GM23338 (cell line): ENCODE measurements around the gene SF3B4. TPM values are rescaled to one million over a fixed set of nuclear protein-coding genes. Genes with fewer than 3 reads are reported as not detected.

Source experiments
- ATAC-seq: fragments of 200-7000 bp; cut with Tn5 transposase; 3 replicates; pipeline ENCODE4 v1.9.1; 2020
- DNase-seq: peaks from one replicate; pipeline ENCODE4 v3.0.0-alpha.2; 2015; ENCODE audit warnings: low spot score
- H2AFZ ChIP-seq: fragments of 200-600 bp; sonication (generic); 2 replicates; pipeline ENCODE4 v1.8.0; 2016; ENCODE audit warnings: antibody characterized with exemption, mild to moderate bottlenecking, moderate library complexity
- H3F3A ChIP-seq: fragments of 200-600 bp; sonication (generic); replicated peaks from 2 replicates; pipeline ENCODE4 v1.8.0; 2017; ENCODE audit warnings: antibody characterized with exemption, mixed run types, low read depth
- H3K27ac ChIP-seq: fragments of 200-600 bp; sonication (generic); 2 replicates; pipeline ENCODE4 v1.6.1; 2016; ENCODE audit warnings: low read depth
- H3K27me3 ChIP-seq: fragments of 200-600 bp; sonication (generic); 2 replicates; pipeline ENCODE4 v1.8.0; 2016; ENCODE audit warnings: mild to moderate bottlenecking, mixed run types, moderate library complexity; ENCODE audit not compliant: insufficient read depth
- H3K36me3 ChIP-seq: fragments of 200-600 bp; sonication (generic); 2 replicates; pipeline ENCODE4 v1.8.0; 2016; ENCODE audit warnings: mild to moderate bottlenecking; ENCODE audit not compliant: insufficient read depth
- H3K4me1 ChIP-seq: fragments of 200-600 bp; sonication (generic); 2 replicates; pipeline ENCODE4 v1.8.0; 2016; ENCODE audit warnings: mild to moderate bottlenecking, moderate library complexity; ENCODE audit not compliant: insufficient read depth
- H3K4me2 ChIP-seq: fragments of 200-600 bp; sonication (generic); 2 replicates; pipeline ENCODE4 v1.7.1; 2017; ENCODE audit warnings: mixed run types
- H3K4me3 ChIP-seq: fragments of 200-600 bp; sonication (generic); 2 replicates; pipeline ENCODE4 v1.6.1; 2016; ENCODE audit warnings: mixed run types
- H3K79me2 ChIP-seq: fragments of 200-600 bp; sonication (generic); replicated peaks from 2 replicates; pipeline ENCODE4 v1.8.0; 2017; ENCODE audit warnings: mild to moderate bottlenecking; ENCODE audit not compliant: insufficient read depth
- H3K9me2 ChIP-seq: fragments of 200-600 bp; sonication (generic); 2 replicates; pipeline ENCODE4 v1.8.0; 2017; ENCODE audit not compliant: insufficient read depth
- H4K20me1 ChIP-seq: fragments of 200-600 bp; sonication (generic); replicated peaks from 2 replicates; pipeline ENCODE4 v1.8.0; 2017; ENCODE audit warnings: mild to moderate bottlenecking; ENCODE audit not compliant: insufficient read depth
- H3K27ac Mint-ChIP-seq: 2 replicates; pipeline ENCODE4 v1.8.0; 2020; ENCODE audit warnings: inconsistent platforms, mild to moderate bottlenecking, moderate library complexity, mixed read lengths
- H3K27me3 Mint-ChIP-seq: 3 replicates; pipeline ENCODE4 v1.8.0; 2022; ENCODE audit warnings: low read depth, mild to moderate bottlenecking, moderate library complexity, mixed read lengths, inconsistent platforms; ENCODE audit not compliant: insufficient read depth, poor library complexity
- H3K36me3 Mint-ChIP-seq: 3 replicates; pipeline ENCODE4 v1.8.0; 2021; ENCODE audit warnings: low read depth, mild to moderate bottlenecking, inconsistent platforms, moderate library complexity, mixed read lengths
- H3K4me1 Mint-ChIP-seq: 3 replicates; pipeline ENCODE4 v1.8.0; 2020; ENCODE audit warnings: mild to moderate bottlenecking, inconsistent platforms, mixed read lengths
- H3K4me3 Mint-ChIP-seq: 3 replicates; pipeline ENCODE4 v1.8.0; 2021; ENCODE audit warnings: moderate library complexity, mild to moderate bottlenecking, inconsistent platforms, mixed read lengths
- H3K9me3 Mint-ChIP-seq: 3 replicates; pipeline ENCODE4 v1.8.0; 2020; ENCODE audit warnings: moderate library complexity, mild to moderate bottlenecking, inconsistent platforms, mixed read lengths
- CREB1 ChIP-seq: fragments of 250-450 bp; sonication (Bioruptor Pico); IDR thresholded peaks from 2 replicates; pipeline ENCODE4 v1.5.0; 2020; ENCODE audit warnings: low read depth, mild to moderate bottlenecking, moderate library complexity
- CTCF ChIP-seq, 2 experiments: fragments of 200-600 bp in 1 of 2; sonication (generic) in 1 of 2; conservative IDR thresholded peaks; 2 replicates each; pipeline versions ENCODE4 v1.5.1 to v1.6.1; 2016 to 2017; ENCODE audit warnings: antibody characterized with exemption in 2 of 2, low read depth in 2 of 2, mild to moderate bottlenecking in 2 of 2, moderate library complexity in 1 of 2
- ETS1 ChIP-seq: IDR thresholded peaks from 2 replicates; pipeline ENCODE4 v1.6.1; 2016; ENCODE audit warnings: antibody characterized with exemption
- EZH2 ChIP-seq: fragments of 200-600 bp; sonication (generic); IDR thresholded peaks from one replicate; pipeline ENCODE4 v1.8.0; 2017; ENCODE audit warnings: antibody characterized with exemption, mild to moderate bottlenecking, low read depth; ENCODE audit not compliant: unreplicated experiment
- EZH2phosphoT487 ChIP-seq: fragments of 200-600 bp; sonication (generic); IDR thresholded peaks from one replicate; pipeline ENCODE4 v1.8.1; 2018; ENCODE audit warnings: antibody characterized with exemption; ENCODE audit not compliant: unreplicated experiment
- JUNB ChIP-seq: IDR thresholded peaks from one replicate; pipeline ENCODE4 v1.6.1; 2016; ENCODE audit warnings: antibody characterized with exemption; ENCODE audit not compliant: unreplicated experiment
- NANOG ChIP-seq: IDR thresholded peaks from 2 replicates; pipeline ENCODE4 v1.6.1; 2016; ENCODE audit warnings: antibody characterized with exemption, borderline replicate concordance
- POLR2AphosphoS5 ChIP-seq: IDR thresholded peaks from 2 replicates; pipeline ENCODE4 v1.6.1; 2016; ENCODE audit warnings: antibody characterized with exemption, low read depth
- REST ChIP-seq: IDR thresholded peaks from one replicate; pipeline ENCODE4 v1.6.1; 2018; ENCODE audit warnings: antibody characterized with exemption; ENCODE audit not compliant: unreplicated experiment
- STAT1 ChIP-seq: IDR thresholded peaks from one replicate; pipeline ENCODE4 v1.6.1; 2016; ENCODE audit warnings: antibody characterized with exemption; ENCODE audit not compliant: unreplicated experiment
- ZNF114 ChIP-seq: fragments of 250-450 bp; sonication (Bioruptor Pico); IDR thresholded peaks from 2 replicates; pipeline ENCODE4 v1.5.0; 2020; ENCODE audit warnings: mild to moderate bottlenecking, moderate library complexity
- ZNF331 ChIP-seq: fragments of 250-450 bp; sonication (Bioruptor Pico); IDR thresholded peaks from 2 replicates; pipeline ENCODE4 v1.5.0; 2020; ENCODE audit warnings: low read depth, mild to moderate bottlenecking, moderate library complexity
- ZNF462 ChIP-seq: fragments of 250-450 bp; sonication (Bioruptor Pico); IDR thresholded peaks from 2 replicates; pipeline ENCODE4 v1.5.0; 2020; ENCODE audit warnings: mild to moderate bottlenecking, moderate library complexity
- polyA plus RNA-seq: library from polyadenylated mRNA; unstranded; fragments of >200 nt; fragmentation: Nextera tagmentation; extraction: Ambion mirVana; gene quantifications from 2 replicates; pipeline ENCODE4 v1.2.1, GENCODE V29; 2016
- total RNA-seq: library from RNA; depleted of rRNA; stranded (reverse); fragments of >200 nt; shearing (Covaris generic); gene quantifications from 2 replicates; pipeline ENCODE4 v1.2.3, GENCODE V29; 2014

The SF3B4 gene
- total and polyA plus RNA-seq, 2 experiments from 2014 or later: 48.7 to 84.0 TPM

GRCh38 chr1:149899460-149900284 is 27.9 kb downstream of the SF3B4 start, which contains the start of gene BOLA1:
TSS of gene BOLA1 (plus strand) at chr1:149899568. CDS start at chr1:149900060, 492 bp downstream.
- Mint-ChIP-seq H3K36me3 (peaks cover 7% of the 10 kb centered on the region; the same call in 2 of the 3 replicates), H3K27me3 (peaks cover 19% of the 10 kb centered on the region), H3K9me3 (no peaks in the 10 kb centered on the region), H3K4me1 (peaks cover 20% of the 10 kb centered on the region), H3K4me3 (peak within 1 kb of the TSS; percentile 77), H3K27ac (peak within 1 kb of the TSS; percentile 92)
- TF ChIP-seq NANOG (no peak), ZNF331 (no peak), EZH2phosphoT487 (no peak), ETS1 (peak; percentile 98), CREB1 (peak; percentile 85), REST (peak; percentile 25), STAT1 (no peak), ZNF462 (CRISPR knock-in tag) (no peak), JUNB (no peak), ZNF114 (CRISPR knock-in tag) (no peak; the same call in 1 of the 2 replicates), EZH2 (no peak), POLR2AphosphoS5 (peak; percentile 84), CTCF (conservative IDR thresholded peaks at IDR 0.05; ENCODE audit: low read depth in 2 of 2) (no peak)
- Histone ChIP-seq H3K4me1 (peaks cover 4% of the 10 kb centered on the region; the same call in 1 of the 2 replicates), H3K4me3 (peak within 1 kb of the TSS; percentile 68), H3K4me2 (peak within 1 kb of the TSS; percentile 84), H3K27ac (peak within 1 kb of the TSS; percentile 72; the same call in 1 of the 2 replicates), H3K36me3 (no peaks in the 10 kb centered on the region), H3K79me2 (no peaks in the 10 kb centered on the region), H4K20me1 (no peaks in the 10 kb centered on the region), H3K27me3 (no peaks in the 10 kb centered on the region), H2AFZ (peak within 1 kb of the TSS; percentile 67), H3F3A (peaks cover 4% of the 10 kb centered on the region; the same call in 1 of the 2 replicates), H3K9me2 (peaks cover 4% of the 10 kb centered on the region; the same call in 1 of the 2 replicates)
- ATAC-seq: peak; percentile 95
- peak; percentile 99 for DNase-seq
